Brain pericyte (primary cell): ENCODE measurements around the gene SPAG9.

Experiments
- DNase-seq: peaks from one replicate; pipeline ENCODE4 v3.0.0-alpha.2; 2012; ENCODE audit warnings: low read depth, low spot score

Gene SPAG9

GRCh38 chr17:50939542-50939794 is 181.2 kb downstream of the SPAG9 start:
- DNase-seq: no peak

- DNase-seq: no peak
These were observed 181.7 kb downstream of the SPAG9 start for GRCh38 chr17:50938821-50939541.

GRCh38 chr17:50935996-50936266 is 184.7 kb downstream of the SPAG9 start:
- no peak for DNase-seq

DNA sequence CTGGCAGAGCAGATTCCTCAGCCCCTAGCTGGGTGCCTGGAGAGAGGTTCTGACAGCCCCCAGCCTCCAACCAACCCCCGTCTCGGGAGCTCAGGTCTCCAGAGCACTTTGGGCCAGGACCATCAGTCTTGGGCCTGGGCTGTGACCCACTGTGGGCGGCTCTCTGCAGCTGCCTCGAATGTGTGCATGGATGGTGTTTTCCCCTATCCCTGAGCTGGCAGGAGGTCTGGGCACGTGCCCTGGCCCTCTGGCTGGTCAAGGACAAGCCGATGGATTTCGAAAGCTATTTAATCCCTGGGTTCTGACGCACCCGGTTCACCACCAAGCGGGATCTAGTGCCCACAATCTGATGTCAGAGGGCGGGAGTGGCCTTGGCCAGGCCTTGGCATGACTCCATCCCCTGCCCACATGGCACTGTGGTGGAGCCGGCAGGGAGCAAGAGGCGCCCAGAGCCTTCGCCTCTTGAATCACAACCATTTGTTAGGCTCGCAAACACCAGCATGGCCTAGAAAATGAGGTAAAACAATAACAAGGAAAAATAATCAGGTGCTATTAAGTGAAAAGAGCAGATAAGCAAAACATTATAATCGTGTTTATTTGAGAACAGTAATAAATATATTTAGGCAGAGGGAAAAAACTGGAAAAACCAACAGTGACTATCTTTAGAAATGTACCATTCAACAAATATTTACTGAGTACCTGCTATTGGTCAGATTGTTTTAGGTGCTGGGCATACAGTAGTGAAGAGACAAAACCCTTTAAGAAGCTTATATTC is 185.3 kb downstream of the SPAG9 start:
- no peak for DNase-seq

DNA sequence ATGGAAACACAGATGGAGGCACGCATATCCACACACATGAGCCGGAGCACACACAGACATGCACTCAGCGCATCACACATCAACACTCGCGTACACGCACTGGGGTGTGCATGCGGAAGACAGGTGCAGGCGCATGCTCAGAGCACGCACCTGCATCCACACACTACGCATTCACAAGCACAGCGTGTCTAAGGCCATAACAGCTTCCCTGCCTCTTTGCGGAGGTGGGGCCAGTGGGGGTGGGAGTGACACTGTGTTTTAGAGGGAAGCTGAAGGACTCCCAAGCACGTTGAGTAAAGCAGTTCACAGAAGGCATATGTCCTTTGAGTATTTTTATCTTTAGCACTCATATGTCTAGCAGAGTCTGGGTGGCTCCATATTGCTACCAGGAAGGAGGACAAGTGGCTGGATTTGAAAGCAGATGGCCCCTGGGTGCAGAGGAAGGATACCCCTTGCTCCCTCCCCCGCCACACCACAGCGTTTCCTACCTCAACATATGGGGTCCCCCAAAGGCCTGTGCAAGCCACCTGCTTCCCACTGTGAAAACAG is 185.9 kb downstream of the SPAG9 start:
- DNase-seq: no peak

GRCh38 chr17:50934161-50934560 is 186.5 kb downstream of the SPAG9 start:
- no peak for DNase-seq

GRCh38 chr17:50931144-50931908 is 189.3 kb downstream of the SPAG9 start:
- DNase-seq: peak; percentile 62

DNA sequence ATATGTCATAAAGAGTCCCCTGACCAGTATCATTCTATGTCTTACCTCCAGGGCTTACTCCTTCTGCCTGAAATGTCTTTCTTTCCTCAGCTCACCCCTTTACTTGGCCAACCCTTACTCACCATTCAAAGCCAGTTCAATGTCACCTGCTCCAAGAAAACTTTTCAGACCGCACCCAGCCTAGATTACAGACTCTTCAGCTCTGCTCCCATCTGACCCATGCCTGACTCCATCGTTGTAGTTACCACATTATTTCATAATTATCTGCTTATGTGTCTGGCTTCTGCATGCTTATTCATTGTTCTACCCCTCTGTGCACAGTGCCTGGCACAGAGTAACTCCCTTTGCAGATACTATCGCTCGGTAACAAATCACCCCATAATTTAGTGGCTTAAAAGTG is 192.0 kb downstream of the SPAG9 start:
- no peak for DNase-seq

GRCh38 chr17:50927287-50927686 is 193.4 kb downstream of the SPAG9 start:
- no peak for DNase-seq

DNA sequence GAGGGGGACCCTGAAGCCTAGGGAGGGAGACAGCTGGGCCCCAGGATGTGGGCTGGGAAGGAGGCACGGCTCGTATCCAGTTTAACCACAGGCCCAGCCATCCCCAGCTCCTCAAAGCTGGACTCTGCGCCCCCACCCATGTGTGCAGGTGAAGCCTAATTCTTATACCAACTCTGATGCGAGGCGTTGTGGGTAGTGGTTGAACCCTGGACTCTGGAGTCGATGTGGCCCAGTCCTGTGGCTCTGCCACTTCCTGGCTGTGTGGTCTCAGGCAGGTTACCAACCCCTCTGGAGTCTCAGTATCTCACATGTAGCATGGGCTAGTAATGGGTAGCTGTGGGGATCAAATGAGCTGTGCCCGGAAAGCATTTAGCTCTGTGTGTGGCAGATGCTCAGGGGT is 194.1 kb downstream of the SPAG9 start:
- no peak for DNase-seq

DNA sequence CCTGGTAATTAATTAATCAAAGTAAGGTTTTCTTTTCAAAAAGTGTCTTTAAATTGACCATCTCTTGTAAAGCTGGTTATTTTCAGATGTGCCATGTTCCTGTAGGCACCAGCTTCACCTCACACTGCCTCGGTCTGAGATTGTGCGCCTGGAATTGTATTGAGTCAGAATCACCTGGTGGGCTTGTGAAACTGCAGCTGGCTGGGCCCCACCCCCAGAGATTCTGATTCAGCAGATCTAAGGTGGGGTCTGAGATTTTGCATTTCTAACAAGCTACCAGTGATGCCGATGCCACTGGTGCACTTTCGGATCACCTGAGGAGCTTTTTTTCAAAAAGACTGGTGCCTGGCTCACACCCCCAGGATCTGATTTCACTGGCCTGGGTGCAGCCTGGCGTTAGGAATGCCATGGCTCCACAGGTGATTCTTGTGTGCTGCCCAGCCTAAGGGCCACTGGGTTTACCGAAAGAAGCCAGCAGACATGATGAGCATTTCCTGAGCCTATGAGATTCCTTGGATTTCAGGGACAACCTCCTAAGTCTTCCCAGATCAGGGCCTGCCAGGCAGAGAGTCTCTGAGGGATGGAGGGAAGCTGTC is 195.3 kb downstream of the SPAG9 start:
- no peak for DNase-seq

GRCh38 chr17:50924800-50925199 is 195.9 kb downstream of the SPAG9 start:
- DNase-seq: no peak

DNA sequence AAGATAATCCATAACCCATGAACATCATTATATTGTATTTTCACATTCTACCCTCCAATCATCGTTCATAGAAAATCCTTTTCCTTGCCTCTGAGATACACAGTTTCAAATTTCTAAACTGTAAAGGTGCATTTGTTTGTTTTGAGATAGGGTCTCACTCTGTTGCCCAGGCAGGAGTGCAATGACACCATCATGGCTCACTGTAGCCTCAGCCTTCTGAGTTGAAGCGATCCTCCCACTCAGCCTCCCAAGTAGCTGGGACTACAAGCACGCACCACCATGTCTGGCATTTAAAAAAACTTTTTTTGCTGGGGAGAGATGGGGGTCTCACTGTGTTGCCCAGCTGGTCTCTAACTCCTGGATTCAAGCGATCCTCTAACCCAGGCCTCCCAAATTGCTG is 196.4 kb downstream of the SPAG9 start:
- DNase-seq: no peak

- DNase-seq: no peak
These were observed 197.1 kb downstream of the SPAG9 start for GRCh38 chr17:50923611-50924010.

DNA sequence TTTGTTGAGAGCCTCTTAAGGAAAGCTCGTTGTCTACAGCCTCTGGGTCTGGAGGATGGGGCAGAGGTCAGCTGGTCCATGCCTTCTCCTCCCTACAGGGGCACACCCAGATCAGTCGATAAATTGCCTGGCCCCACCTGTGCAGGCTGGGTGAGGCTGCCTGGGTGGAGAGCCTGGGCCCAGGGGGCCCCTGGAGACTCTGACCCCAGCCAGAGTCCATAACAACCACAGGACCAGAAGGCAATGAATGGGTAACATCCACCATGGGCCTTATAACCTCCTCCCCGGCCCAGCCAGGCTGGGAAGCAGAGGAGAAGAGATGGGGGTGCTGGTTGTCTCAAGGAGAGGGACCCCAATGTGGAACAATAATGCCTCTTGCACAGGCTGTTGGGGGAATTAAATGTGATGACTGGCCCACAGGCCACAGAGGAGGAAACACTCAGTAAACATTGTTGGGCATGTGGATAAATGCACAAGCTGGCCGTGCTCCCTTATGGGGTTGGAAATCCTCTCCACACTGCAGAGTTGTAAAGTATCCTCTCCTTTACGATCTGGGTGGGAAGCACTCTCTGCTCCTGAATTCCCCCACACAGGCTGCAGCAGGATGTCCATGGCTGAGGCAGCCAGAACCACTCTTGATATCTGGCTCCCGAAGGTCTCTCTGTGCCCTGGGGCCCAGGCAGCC is 197.8 kb downstream of the SPAG9 start:
- no peak for DNase-seq

GRCh38 chr17:50922107-50922506 is 198.6 kb downstream of the SPAG9 start:
- DNase-seq: no peak

- no peak for DNase-seq
These were observed 199.6 kb downstream of the SPAG9 start for GRCh38 chr17:50920891-50921586.

- DNase-seq: no peak
These were observed 200.6 kb downstream of the SPAG9 start for GRCh38 chr17:50920041-50920410.

DNA sequence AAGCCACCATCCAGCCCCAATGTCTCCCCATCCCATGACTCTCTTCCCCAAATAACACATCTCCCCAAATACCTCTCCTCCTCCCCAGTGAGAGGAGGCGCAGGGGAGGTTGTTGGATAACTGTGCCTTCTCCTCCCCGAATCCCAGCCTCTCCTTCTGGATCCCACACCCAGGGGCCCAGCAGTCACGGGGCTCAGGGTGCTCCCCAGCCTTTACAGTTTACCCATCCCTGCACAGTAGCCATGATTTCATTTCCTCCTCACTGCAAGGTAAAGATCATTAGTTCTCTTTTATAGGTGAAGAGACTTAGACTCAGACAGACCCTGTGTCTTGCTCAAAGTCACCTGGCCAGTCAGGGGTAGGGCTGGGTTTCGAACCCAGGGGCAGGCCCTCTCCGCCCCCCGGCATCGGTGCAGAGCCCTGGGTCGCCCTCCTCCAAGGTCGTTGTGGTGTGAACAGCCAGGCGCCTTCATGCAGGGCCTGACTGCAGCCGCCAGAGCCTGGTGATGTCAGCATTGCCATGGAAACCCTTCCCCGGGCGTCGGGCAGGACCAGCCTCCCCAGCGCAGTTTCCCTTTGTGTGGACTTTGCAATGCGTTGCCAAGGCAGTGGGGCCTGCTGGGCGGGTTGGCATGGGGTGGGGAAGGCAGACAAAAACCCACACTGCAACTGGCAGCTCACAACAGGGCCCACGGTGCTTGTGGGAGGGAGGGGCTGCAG is 201.2 kb downstream of the SPAG9 start:
- DNase-seq: peak; percentile 67

- DNase-seq: no peak
These were observed 201.8 kb downstream of the SPAG9 start for GRCh38 chr17:50918933-50919296.
